WTC11 (cell line): ENCODE measurements around the gene TUBGCP2. TPM values are rescaled to one million over a fixed set of nuclear protein-coding genes. Genes with fewer than 3 reads are reported as not detected.

ENCODE experiments used
- ATAC-seq: fragments of 200-7000 bp; cut with Tn5 transposase; 2 replicates; pipeline ENCODE4 v1.10.0; 2021; ENCODE audit warnings: mild to moderate bottlenecking, moderate library complexity
- CTCF ChIA-PET: fragments of 300-600 bp; sonication (Branson Sonifier 250); formaldehyde crosslinking; loops from one replicate; lab custom pipeline; 2021; ENCODE audit warnings: antibody characterized with exemption; lab: Charles Lee
- POLR2A ChIA-PET: fragments of 350-600 bp; sonication (Branson Sonifier 250); formaldehyde crosslinking; loops from one replicate; lab custom pipeline; 2021; ENCODE audit warnings: antibody characterized with exemption; lab: Charles Lee
- DNase-seq: peaks from one replicate; pipeline ENCODE4 v3.0.0; 2021; ENCODE audit warnings: low spot score
- H3K27ac Mint-ChIP-seq: 2 replicates; pipeline ENCODE4 v1.8.0; 2021; ENCODE audit warnings: mixed read lengths
- H3K27me3 Mint-ChIP-seq: 2 replicates; pipeline ENCODE4 v1.8.0; 2021; ENCODE audit warnings: low read depth, mild to moderate bottlenecking, moderate library complexity, mixed read lengths
- H3K36me3 Mint-ChIP-seq: 2 replicates; pipeline ENCODE4 v1.8.0; 2021; ENCODE audit warnings: mixed read lengths
- H3K4me1 Mint-ChIP-seq: 2 replicates; pipeline ENCODE4 v1.8.0; 2022; ENCODE audit warnings: mixed read lengths
- H3K4me3 Mint-ChIP-seq: 2 replicates; pipeline ENCODE4 v1.8.0; 2021; ENCODE audit warnings: mild to moderate bottlenecking, moderate library complexity, mixed read lengths
- H3K9me3 Mint-ChIP-seq: 2 replicates; pipeline ENCODE4 v1.8.0; 2021; ENCODE audit warnings: mixed read lengths
- AFF4 ChIP-seq: sonication (generic); formaldehyde crosslinking; IDR thresholded peaks from 2 replicates; pipeline ENCODE4 v1.8.1; 2023; ENCODE audit warnings: mild to moderate bottlenecking, missing genetic modification reagents, borderline replicate concordance
- AR ChIP-seq: fragments of 250-450 bp; sonication (Bioruptor Pico); IDR thresholded peaks from 2 replicates; pipeline ENCODE4 v1.9.0; 2021; ENCODE audit warnings: mild to moderate bottlenecking
- CDX4 ChIP-seq: fragments of 250-450 bp; sonication (Bioruptor Pico); IDR thresholded peaks from 2 replicates; pipeline ENCODE4 v1.9.0; 2021; ENCODE audit warnings: moderate library complexity, mild to moderate bottlenecking, inconsistent platforms, borderline replicate concordance
- CREM ChIP-seq: sonication (generic); formaldehyde crosslinking; IDR thresholded peaks from 2 replicates; pipeline ENCODE4 v1.8.1; 2022; ENCODE audit warnings: mild to moderate bottlenecking, missing genetic modification reagents, moderate library complexity
- FOXK1 ChIP-seq: sonication (generic); formaldehyde crosslinking; IDR thresholded peaks from 2 replicates; pipeline ENCODE4 v1.8.0; 2022; ENCODE audit warnings: mild to moderate bottlenecking, moderate library complexity, missing genetic modification reagents
- HMGA2 ChIP-seq: fragments of 250-450 bp; sonication (Bioruptor Pico); IDR thresholded peaks from 2 replicates; pipeline ENCODE4 v1.4.0; 2021; ENCODE audit warnings: mild to moderate bottlenecking, moderate library complexity
- IRF2 ChIP-seq: sonication (generic); formaldehyde crosslinking; IDR thresholded peaks from 2 replicates; pipeline ENCODE4 v1.8.0; 2022; ENCODE audit warnings: low read depth, missing genetic modification reagents, borderline replicate concordance
- JAZF1 ChIP-seq: fragments of 250-450 bp; sonication (Bioruptor Pico); IDR thresholded peaks from 2 replicates; pipeline ENCODE4 v1.9.0; 2021; ENCODE audit warnings: moderate library complexity, mild to moderate bottlenecking, inconsistent platforms
- MYBL2 ChIP-seq: sonication (generic); formaldehyde crosslinking; IDR thresholded peaks from 2 replicates; pipeline ENCODE4 v1.8.1; 2023; ENCODE audit warnings: mild to moderate bottlenecking, moderate library complexity, missing genetic modification reagents
- NFYB ChIP-seq: sonication (generic); formaldehyde crosslinking; conservative IDR thresholded peaks from 2 replicates; pipeline ENCODE4 v1.8.0; 2022; ENCODE audit warnings: low read depth, missing genetic modification reagents
- NR3C1 ChIP-seq: sonication (generic); formaldehyde crosslinking; conservative IDR thresholded peaks from 2 replicates; pipeline ENCODE4 v1.8.1; 2023; ENCODE audit warnings: low read depth, mild to moderate bottlenecking, missing genetic modification reagents
- PRRX2 ChIP-seq: fragments of 250-450 bp; sonication (Bioruptor Pico); IDR thresholded peaks from 2 replicates; pipeline ENCODE4 v1.8.0; 2021; ENCODE audit warnings: mild to moderate bottlenecking
- RELA ChIP-seq: sonication (generic); formaldehyde crosslinking; IDR thresholded peaks from 2 replicates; pipeline ENCODE4 v1.8.1; 2022; ENCODE audit warnings: missing genetic modification reagents, mild to moderate bottlenecking, borderline replicate concordance
- RORB ChIP-seq: fragments of 250-450 bp; sonication (Bioruptor Pico); IDR thresholded peaks from 2 replicates; pipeline ENCODE4 v1.9.0; 2021; ENCODE audit warnings: mild to moderate bottlenecking
- TEAD1 ChIP-seq: sonication (generic); formaldehyde crosslinking; IDR thresholded peaks from 2 replicates; pipeline ENCODE4 v1.8.0; 2022; ENCODE audit warnings: mild to moderate bottlenecking, missing genetic modification reagents
- ZNF219 ChIP-seq: sonication (generic); formaldehyde crosslinking; IDR thresholded peaks from 2 replicates; pipeline ENCODE4 v1.8.0; 2023; ENCODE audit warnings: missing genetic modification reagents, mild to moderate bottlenecking, borderline replicate concordance
- ZNF416 ChIP-seq: fragments of 250-450 bp; sonication (Bioruptor Pico); IDR thresholded peaks from 2 replicates; pipeline ENCODE4 v1.9.0; 2021; ENCODE audit warnings: mild to moderate bottlenecking, inconsistent platforms
- ZNF425 ChIP-seq: fragments of 250-450 bp; sonication (Bioruptor Pico); conservative IDR thresholded peaks from 2 replicates; pipeline ENCODE4 v1.9.0; 2021; ENCODE audit warnings: mild to moderate bottlenecking
- total RNA-seq: library from RNA; stranded (reverse); gene quantifications from 3 replicates; pipeline ENCODE4 v1.2.3, GENCODE V29; 2021
- TF ChIP-seq, protein P1 (sequence below): fragments of 250-450 bp; sonication (Bioruptor Pico); IDR thresholded peaks from 2 replicates; pipeline ENCODE4 v1.9.0; 2021; ENCODE audit warnings: mild to moderate bottlenecking
- TF ChIP-seq, protein P2 (sequence below): sonication (generic); formaldehyde crosslinking; IDR thresholded peaks from 2 replicates; pipeline ENCODE4 v1.8.0; 2023; ENCODE audit warnings: mild to moderate bottlenecking, missing genetic modification reagents

The TUBGCP2 gene
- total RNA-seq, 1 experiment from 2014 or later, result 62.5 TPM

DNA sequence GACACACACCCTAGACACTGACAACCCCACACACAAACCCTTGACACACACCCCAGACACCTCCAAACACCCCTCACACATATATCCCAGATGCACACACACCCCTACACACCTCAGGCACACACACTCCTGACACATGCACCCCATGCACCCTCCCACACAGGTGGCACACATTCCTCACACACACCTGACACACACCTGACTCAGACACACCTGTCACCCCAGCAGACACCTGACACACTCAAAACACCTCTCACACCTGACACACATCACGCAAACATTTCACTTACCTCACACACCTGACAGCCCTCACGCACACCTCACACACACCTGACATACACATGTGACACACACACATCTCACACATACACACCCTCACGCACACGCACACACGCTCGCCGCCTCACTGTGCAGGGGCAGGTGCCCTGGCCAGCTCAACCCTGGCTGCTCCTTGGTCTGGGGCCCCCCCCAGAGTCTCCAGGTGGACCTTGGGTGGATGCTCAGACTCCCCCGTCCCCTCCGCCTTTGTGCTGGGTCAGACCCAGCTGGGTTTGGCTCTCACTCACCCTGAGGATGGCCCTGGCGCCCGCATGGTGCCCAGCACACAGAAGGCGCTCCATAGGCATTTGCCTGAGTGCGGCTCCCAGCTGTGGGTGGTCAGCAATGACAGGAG lies 31.2 kb upstream of the TUBGCP2 start:
- no peak overlapping the region for H3K4me3 Mint-ChIP-seq
- ChIA-PET CTCF (no interaction called here), POLR2A (no interaction called here)
- no peak for ATAC-seq
- H3K9me3 Mint-ChIP-seq, result peaks cover 10% of the 10 kb centered on the region
- no peaks in the 10 kb centered on the region for H3K36me3 Mint-ChIP-seq
- DNase-seq, result no peak
- TF ChIP-seq RELA (no peak), TEAD1 (CRISPR knock-in tag) (no peak), ZNF425 (CRISPR knock-in tag) (no peak), AR (CRISPR knock-in tag) (no peak), ZNF416 (no peak), ZNF219 (no peak), CDX4 (no peak), CREM (CRISPR knock-in tag) (no peak), JAZF1 (CRISPR knock-in tag) (no peak), NR3C1 (CRISPR knock-in tag) (no peak), IRF2 (CRISPR knock-in tag) (no peak)
- TF ChIP-seq, protein P1, sequence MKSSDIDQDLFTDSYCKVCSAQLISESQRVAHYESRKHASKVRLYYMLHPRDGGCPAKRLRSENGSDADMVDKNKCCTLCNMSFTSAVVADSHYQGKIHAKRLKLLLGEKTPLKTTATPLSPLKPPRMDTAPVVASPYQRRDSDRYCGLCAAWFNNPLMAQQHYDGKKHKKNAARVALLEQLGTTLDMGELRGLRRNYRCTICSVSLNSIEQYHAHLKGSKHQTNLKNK, result no peak
- peaks cover 29% of the 10 kb centered on the region for H3K27me3 Mint-ChIP-seq
- no peak overlapping the region for H3K27ac Mint-ChIP-seq
- H3K4me1 Mint-ChIP-seq, result peaks cover 7% of the 10 kb centered on the region

GRCh38 chr10:133338080-133339071 lies 29.7 kb upstream of the TUBGCP2 start:
- Mint-ChIP-seq H3K36me3 (no peaks in the 10 kb centered on the region), H3K27ac (no peak overlapping the region), H3K27me3 (peaks cover 29% of the 10 kb centered on the region), H3K4me1 (peaks cover 5% of the 10 kb centered on the region), H3K9me3 (peaks cover 10% of the 10 kb centered on the region), H3K4me3 (no peak overlapping the region)
- POLR2A ChIA-PET, result no interaction called here
- no peak for DNase-seq
- CTCF ChIA-PET, result no interaction called here
- no peak for ATAC-seq
- TF ChIP-seq PRRX2, result no peak
- no peak for TF ChIP-seq ZNF219
- no peak for TF ChIP-seq AFF4 (CRISPR knock-in tag)
- no peak for TF ChIP-seq RORB (CRISPR knock-in tag)
- TF ChIP-seq, protein P2, sequence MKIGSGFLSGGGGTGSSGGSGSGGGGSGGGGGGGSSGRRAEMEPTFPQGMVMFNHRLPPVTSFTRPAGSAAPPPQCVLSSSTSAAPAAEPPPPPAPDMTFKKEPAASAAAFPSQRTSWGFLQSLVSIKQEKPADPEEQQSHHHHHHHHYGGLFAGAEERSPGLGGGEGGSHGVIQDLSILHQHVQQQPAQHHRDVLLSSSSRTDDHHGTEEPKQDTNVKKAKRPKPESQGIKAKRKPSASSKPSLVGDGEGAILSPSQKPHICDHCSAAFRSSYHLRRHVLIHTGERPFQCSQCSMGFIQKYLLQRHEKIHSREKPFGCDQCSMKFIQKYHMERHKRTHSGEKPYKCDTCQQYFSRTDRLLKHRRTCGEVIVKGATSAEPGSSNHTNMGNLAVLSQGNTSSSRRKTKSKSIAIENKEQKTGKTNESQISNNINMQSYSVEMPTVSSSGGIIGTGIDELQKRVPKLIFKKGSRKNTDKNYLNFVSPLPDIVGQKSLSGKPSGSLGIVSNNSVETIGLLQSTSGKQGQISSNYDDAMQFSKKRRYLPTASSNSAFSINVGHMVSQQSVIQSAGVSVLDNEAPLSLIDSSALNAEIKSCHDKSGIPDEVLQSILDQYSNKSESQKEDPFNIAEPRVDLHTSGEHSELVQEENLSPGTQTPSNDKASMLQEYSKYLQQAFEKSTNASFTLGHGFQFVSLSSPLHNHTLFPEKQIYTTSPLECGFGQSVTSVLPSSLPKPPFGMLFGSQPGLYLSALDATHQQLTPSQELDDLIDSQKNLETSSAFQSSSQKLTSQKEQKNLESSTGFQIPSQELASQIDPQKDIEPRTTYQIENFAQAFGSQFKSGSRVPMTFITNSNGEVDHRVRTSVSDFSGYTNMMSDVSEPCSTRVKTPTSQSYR (CRISPR knock-in tag), result no peak
- no peak for TF ChIP-seq HMGA2 (CRISPR knock-in tag)
- no peak for TF ChIP-seq MYBL2 (CRISPR knock-in tag)
- no peak for TF ChIP-seq CDX4
- no peak for TF ChIP-seq FOXK1 (CRISPR knock-in tag)
- TF ChIP-seq NFYB (CRISPR knock-in tag), result no peak
